Smooth muscle cell (in vitro differentiated cells): Measurements from ENCODE around the gene SMIM31. TPM values are rescaled to one million over a fixed set of nuclear protein-coding genes. Genes with fewer than 3 reads are reported as not detected.

Source experiments
- DNase-seq: peaks from one replicate; lab custom pipeline; 2025; ENCODE audit not compliant: unreplicated experiment; lab: John Stamatoyannopoulos, UW
- H2AFZ ChIP-seq: fragments of 200-600 bp; sonication (generic); 2 replicates; pipeline ENCODE4 v1.6.0; 2016; ENCODE audit warnings: antibody characterized with exemption, low read depth, mild to moderate bottlenecking
- H3F3A ChIP-seq: fragments of 200-600 bp; sonication (generic); 2 replicates; pipeline ENCODE4 v1.6.0; 2017; ENCODE audit warnings: antibody characterized with exemption, low read depth
- H3K27ac ChIP-seq: fragments of 200-600 bp; sonication (generic); 2 replicates; pipeline ENCODE4 v1.5.1; 2016; ENCODE audit warnings: low read depth, mild to moderate bottlenecking
- H3K27me3 ChIP-seq: fragments of 200-600 bp; sonication (generic); 2 replicates; pipeline ENCODE4 v1.6.1; 2016; ENCODE audit warnings: low read depth, mild to moderate bottlenecking
- H3K36me3 ChIP-seq: fragments of 200-600 bp; sonication (generic); 2 replicates; pipeline ENCODE4 v1.5.1; 2016; ENCODE audit warnings: low read depth
- H3K4me1 ChIP-seq: fragments of 200-600 bp; sonication (generic); 2 replicates; pipeline ENCODE4 v1.5.1; 2016; ENCODE audit warnings: low read depth
- H3K4me2 ChIP-seq: fragments of 200-600 bp; sonication (generic); 2 replicates; pipeline ENCODE4 v1.6.0; 2016; ENCODE audit warnings: mild to moderate bottlenecking
- H3K4me3 ChIP-seq: fragments of 200-600 bp; sonication (generic); 2 replicates; pipeline ENCODE4 v1.5.1; 2016; ENCODE audit warnings: mild to moderate bottlenecking
- H3K79me2 ChIP-seq: fragments of 200-600 bp; sonication (generic); 2 replicates; pipeline ENCODE4 v1.6.0; 2016; ENCODE audit warnings: low read depth, mild to moderate bottlenecking
- H3K9ac ChIP-seq: fragments of 200-600 bp; sonication (generic); 2 replicates; pipeline ENCODE4 v1.6.0; 2016; ENCODE audit warnings: low read depth
- H3K9me3 ChIP-seq: fragments of 200-600 bp; sonication (generic); replicated peaks from 2 replicates; pipeline ENCODE4 v1.5.1; 2016; ENCODE audit warnings: low read depth
- H4K20me1 ChIP-seq: fragments of 200-600 bp; sonication (generic); 2 replicates; pipeline ENCODE4 v1.6.0; 2016; ENCODE audit warnings: low read depth
- WGBS: methylation state at CpG from one replicate; pipeline ENCODE4 v1.1.7; 2016; ENCODE audit warnings: low lambda C conversion rate; 5-methylcytosine and 5-hydroxymethylcytosine counted together
- polyA plus RNA-seq: library from polyadenylated mRNA; unstranded; fragments of >200 nt; fragmentation: Nextera tagmentation; extraction: Ambion mirVana; gene quantifications from 2 replicates; pipeline ENCODE4 v1.2.1, GENCODE V29; 2016
- total RNA-seq: library from RNA; depleted of rRNA; stranded (reverse); fragments of >200 nt; gene quantifications from 2 replicates; pipeline ENCODE4 v1.2.3, GENCODE V29; 2014
- TF ChIP-seq, protein P1 (sequence below): fragments of 200-600 bp; sonication (generic); IDR thresholded peaks from 2 replicates; pipeline ENCODE4 v1.5.1; 2017; ENCODE audit warnings: borderline replicate concordance, mild to moderate bottlenecking, antibody characterized with exemption; ENCODE audit not compliant: insufficient read depth, poor library complexity, severe bottlenecking

Gene SMIM31
- total and polyA plus RNA-seq, 2 experiments from 2014 or later = not detected

DNA sequence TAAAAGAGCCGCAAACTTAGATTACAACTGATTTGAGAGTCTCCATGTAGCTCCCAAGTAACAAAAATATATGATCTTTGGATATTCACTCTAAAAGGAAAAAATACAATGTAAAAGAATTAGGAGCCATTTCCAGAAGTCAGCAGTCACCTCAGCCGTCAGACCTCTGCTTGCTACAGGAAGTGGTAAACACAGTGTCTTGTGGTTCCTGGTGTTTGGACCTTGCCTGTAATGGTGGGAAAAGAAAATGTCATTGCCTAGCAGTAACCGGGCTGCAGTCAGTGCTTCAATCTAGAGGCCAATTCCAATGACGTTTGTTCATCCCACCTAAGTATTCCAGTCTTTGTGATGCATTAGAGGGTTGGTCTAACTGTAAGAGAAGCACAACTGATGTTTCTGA lies 28.9 kb upstream of the SMIM31 start:
- no peaks in the 10 kb centered on the region for H3K36me3 ChIP-seq
- WGBS = 88% methylated on average over 4 of the region's 4 CpGs
- H3K9me3 ChIP-seq = no peaks in the 10 kb centered on the region
- TF ChIP-seq, protein P1, sequence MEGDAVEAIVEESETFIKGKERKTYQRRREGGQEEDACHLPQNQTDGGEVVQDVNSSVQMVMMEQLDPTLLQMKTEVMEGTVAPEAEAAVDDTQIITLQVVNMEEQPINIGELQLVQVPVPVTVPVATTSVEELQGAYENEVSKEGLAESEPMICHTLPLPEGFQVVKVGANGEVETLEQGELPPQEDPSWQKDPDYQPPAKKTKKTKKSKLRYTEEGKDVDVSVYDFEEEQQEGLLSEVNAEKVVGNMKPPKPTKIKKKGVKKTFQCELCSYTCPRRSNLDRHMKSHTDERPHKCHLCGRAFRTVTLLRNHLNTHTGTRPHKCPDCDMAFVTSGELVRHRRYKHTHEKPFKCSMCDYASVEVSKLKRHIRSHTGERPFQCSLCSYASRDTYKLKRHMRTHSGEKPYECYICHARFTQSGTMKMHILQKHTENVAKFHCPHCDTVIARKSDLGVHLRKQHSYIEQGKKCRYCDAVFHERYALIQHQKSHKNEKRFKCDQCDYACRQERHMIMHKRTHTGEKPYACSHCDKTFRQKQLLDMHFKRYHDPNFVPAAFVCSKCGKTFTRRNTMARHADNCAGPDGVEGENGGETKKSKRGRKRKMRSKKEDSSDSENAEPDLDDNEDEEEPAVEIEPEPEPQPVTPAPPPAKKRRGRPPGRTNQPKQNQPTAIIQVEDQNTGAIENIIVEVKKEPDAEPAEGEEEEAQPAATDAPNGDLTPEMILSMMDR = no peak
- no peaks in the 10 kb centered on the region for H3K27me3 ChIP-seq
- no peaks in the 10 kb centered on the region for H3K79me2 ChIP-seq
- H3F3A ChIP-seq = no peaks in the 10 kb centered on the region
- DNase-seq = no peak
- H3K4me2 ChIP-seq = no peak overlapping the region
- no peak overlapping the region for H2AFZ ChIP-seq
- H3K9ac ChIP-seq = no peak overlapping the region
- H4K20me1 ChIP-seq = no peaks in the 10 kb centered on the region
- H3K4me3 ChIP-seq = no peak overlapping the region
- no peaks in the 10 kb centered on the region for H3K4me1 ChIP-seq
- no peak overlapping the region for H3K27ac ChIP-seq

DNA sequence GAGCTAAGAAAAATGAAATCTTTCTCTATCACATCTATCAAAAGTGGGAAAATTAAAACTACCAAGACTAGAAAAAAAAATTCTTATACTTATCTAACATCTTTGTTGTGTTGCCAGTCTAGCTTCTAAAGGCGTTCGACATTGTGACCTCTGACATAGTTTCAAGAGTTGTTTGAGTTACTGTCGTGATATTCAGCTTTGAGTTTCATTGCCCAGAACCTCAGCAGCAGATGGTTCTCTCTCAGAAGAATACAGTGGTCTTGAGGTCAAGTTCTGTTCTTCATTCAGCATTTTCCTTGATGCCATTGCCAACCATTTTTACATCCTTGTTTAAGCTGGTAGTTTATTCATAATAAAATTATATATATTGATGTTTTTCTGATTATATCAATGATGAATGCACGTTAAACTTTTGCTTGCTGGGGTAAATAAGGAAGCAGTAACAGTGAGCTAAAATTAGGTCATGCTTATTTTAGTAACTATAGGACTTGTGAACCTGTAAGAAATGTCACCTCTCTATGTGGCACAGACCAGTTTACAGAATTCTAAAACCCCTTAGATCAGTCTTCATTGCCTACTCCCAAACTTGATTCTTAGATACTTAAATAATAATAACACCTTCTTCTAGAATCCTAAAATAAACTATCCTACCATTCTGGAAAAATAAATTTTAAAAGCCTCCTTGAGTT lies 23.1 kb upstream of the SMIM31 start:
- H3K4me3 ChIP-seq = no peak overlapping the region
- H3K9me3 ChIP-seq = no peaks in the 10 kb centered on the region
- H3K27ac ChIP-seq = no peak overlapping the region
- WGBS = 86% methylated on average over 4 of the region's 4 CpGs
- no peak overlapping the region for H2AFZ ChIP-seq
- no peaks in the 10 kb centered on the region for H3K27me3 ChIP-seq
- no peak overlapping the region for H3K9ac ChIP-seq
- H3F3A ChIP-seq = no peaks in the 10 kb centered on the region
- no peaks in the 10 kb centered on the region for H3K4me1 ChIP-seq
- TF ChIP-seq, protein P1 = no peak
- no peak for DNase-seq
- H3K36me3 ChIP-seq = no peaks in the 10 kb centered on the region
- no peaks in the 10 kb centered on the region for H3K79me2 ChIP-seq
- no peak overlapping the region for H3K4me2 ChIP-seq
- no peaks in the 10 kb centered on the region for H4K20me1 ChIP-seq

DNA sequence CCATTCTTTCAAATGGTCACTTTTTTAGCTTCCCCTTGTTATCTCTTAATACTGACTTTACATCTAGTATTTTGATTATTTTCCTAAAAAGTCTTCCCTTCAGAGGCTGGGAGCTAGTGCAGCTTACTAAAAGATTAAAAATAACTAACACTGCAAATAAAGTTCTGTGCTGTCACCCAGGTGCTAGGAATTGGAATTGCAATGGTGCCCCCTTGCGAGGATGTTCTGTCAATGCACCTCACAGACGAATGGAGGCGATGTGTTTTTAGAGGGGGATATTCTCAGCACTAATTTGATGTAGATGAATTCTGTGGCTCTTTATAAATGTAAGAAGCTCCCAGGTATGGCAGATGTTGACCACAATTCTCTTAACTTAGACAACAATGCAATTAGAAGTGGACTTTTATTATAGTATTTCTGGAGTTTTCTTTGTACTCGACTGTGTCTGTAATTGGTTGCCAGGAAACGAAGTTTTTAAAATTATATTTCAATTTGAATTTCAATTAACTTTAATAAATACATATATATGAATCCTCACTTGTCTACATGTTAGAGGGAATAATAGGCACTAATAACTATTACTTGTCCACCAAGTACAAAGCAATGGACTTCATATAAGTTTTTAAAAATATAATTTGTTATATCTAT lies 22.0 kb upstream of the SMIM31 start:
- DNase-seq = peak; percentile 0
- no peak overlapping the region for H3K4me2 ChIP-seq
- no peaks in the 10 kb centered on the region for H3K27me3 ChIP-seq
- WGBS = 38% methylated on average over 5 of the region's 5 CpGs
- no peaks in the 10 kb centered on the region for H3K4me1 ChIP-seq
- no peak overlapping the region for H2AFZ ChIP-seq
- H3F3A ChIP-seq = no peaks in the 10 kb centered on the region
- H3K27ac ChIP-seq = no peak overlapping the region
- no peaks in the 10 kb centered on the region for H4K20me1 ChIP-seq
- no peak overlapping the region for H3K4me3 ChIP-seq
- TF ChIP-seq, protein P1 = peak; percentile 93
- no peak overlapping the region for H3K9ac ChIP-seq
- H3K36me3 ChIP-seq = no peaks in the 10 kb centered on the region
- H3K79me2 ChIP-seq = no peaks in the 10 kb centered on the region
- no peaks in the 10 kb centered on the region for H3K9me3 ChIP-seq
